Activated CD8-positive, alpha-beta memory T cell treated with anti-CD3 and anti-CD28 coated beads for 36 hours (primary cell): ENCODE measurements around the gene KLHL15. TPM values are rescaled to one million over a fixed set of nuclear protein-coding genes. Genes with fewer than 3 reads are reported as not detected.
"Not testable (repeated sequence)": the region's sequence is repeated elsewhere in the genome, so short reads cannot be mapped to it uniquely, and the experiment has no call there.

ENCODE experiments used
- CTCF ChIA-PET: fragments of 350-600 bp; sonication (Branson Sonifier 250); formaldehyde crosslinking; loops from one replicate; lab custom pipeline; 2021; ENCODE audit warnings: antibody characterized with exemption; lab: Charles Lee
- POLR2A ChIA-PET: fragments of 350-600 bp; sonication (Branson Sonifier 250); formaldehyde crosslinking; loops from one replicate; lab custom pipeline; 2021; ENCODE audit warnings: antibody characterized with exemption; lab: Charles Lee
- total RNA-seq, 2 experiments: library from RNA; stranded (reverse); gene quantifications; one replicate each; pipeline ENCODE4 v1.2.3, GENCODE V29; 2021

The KLHL15 gene, protein sequence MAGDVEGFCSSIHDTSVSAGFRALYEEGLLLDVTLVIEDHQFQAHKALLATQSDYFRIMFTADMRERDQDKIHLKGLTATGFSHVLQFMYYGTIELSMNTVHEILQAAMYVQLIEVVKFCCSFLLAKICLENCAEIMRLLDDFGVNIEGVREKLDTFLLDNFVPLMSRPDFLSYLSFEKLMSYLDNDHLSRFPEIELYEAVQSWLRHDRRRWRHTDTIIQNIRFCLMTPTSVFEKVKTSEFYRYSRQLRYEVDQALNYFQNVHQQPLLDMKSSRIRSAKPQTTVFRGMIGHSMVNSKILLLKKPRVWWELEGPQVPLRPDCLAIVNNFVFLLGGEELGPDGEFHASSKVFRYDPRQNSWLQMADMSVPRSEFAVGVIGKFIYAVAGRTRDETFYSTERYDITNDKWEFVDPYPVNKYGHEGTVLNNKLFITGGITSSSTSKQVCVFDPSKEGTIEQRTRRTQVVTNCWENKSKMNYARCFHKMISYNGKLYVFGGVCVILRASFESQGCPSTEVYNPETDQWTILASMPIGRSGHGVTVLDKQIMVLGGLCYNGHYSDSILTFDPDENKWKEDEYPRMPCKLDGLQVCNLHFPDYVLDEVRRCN
- 1 to 10 TPM; 8.4 to 8.9 TPM for total RNA-seq

DNA sequence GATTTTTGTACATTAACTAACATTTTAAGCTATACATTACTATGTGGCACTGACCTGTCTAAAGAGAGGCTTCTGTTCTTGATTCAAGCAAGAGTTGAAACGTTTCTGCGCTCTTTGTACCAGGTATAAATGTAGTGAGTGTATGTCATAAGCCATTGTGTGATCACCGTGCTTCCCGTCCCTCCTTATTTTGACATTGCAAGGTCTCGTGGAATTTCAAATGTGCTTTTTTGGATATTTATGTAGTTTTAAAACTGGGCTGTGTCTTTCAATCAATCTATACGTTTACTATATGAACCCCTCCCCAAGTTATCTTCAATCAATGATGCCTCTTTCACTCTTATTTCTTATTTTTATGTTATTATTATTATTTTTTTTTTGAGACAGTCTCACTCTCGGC is at the start of gene KLHL15:
KLHL15 (minus strand) TSS at position 101 of the 400 bp plus-strand sequence. CDS start 20,493 bp downstream, outside the sequence.
- ChIA-PET CTCF (interaction anchor here (0.6 to 0.9 kb wide), 2 partner anchors 27 to 670 kb away, joined by 3 to 4 read pairs; no protein-coding TSS in a partner anchor), POLR2A (no interaction called here)

DNA sequence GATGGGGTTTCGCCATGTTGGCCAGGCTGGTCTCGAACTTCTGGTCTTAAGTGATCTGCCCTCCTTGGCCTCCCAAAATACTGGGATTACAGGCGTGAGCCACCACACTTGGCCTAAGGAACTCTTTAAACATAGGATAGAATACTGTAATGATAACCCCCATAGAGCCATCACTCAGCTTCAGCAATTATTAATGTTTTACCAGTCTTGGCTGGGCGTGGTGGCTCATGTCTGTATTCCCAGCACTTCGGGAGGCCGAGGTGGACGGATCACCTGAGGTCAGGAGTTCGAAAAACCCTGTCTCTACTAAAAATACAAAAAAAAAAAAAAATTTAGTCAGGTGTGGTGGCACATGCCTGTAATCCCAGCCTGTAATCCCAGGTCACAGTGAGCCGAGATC is 42.9 kb upstream of the KLHL15 start:
- POLR2A ChIA-PET: no interaction called here
- CTCF ChIA-PET: interaction anchor here (0.7 kb wide), 1 partner anchor 151 kb away, joined by 4 read pairs; no protein-coding TSS in a partner anchor

DNA sequence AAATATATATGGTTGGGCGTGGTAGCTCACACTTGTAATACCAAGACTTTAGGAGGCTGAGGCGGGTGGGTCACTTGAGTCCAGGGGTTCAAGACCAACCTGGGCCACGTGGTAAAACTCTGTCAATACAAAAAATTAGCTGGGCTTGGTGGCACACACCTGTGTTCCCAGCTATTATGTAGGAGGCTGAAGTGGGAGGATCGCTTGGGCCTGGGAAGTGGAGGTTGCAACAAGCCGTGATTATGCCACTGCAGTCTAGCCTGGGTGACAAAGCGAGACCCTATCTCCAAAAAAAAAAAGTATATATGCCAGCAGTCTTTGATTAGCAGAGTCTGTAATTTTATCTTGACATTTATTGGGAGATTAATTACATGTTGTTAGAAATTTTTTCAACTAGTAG is 36.5 kb upstream of the KLHL15 start:
- ChIA-PET CTCF (no interaction called here), POLR2A (no interaction called here)

DNA sequence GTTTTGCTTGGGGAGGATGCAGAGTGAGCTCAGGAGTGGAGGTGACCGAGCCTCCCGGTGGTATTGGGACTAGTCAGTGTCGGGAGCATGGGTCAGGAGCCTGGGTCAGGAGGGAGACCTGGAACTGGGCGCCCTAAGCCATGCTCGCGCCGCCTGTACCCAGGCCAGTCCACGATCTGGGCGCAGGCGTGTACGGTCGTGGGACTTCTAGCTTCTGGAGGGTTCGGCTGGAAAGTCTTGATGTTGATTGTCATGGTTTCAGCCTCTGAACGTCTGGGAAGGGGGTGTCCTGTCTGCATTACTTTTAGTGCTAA is 28.0 kb upstream of the KLHL15 start:
- POLR2A ChIA-PET: interaction anchor here (1.0 to 2.1 kb wide), 3 partner anchors 29 to 147 kb away, joined by 3 to 19 read pairs (median 10); partner anchors contain the start of genes APOO and CXorf58

DNA sequence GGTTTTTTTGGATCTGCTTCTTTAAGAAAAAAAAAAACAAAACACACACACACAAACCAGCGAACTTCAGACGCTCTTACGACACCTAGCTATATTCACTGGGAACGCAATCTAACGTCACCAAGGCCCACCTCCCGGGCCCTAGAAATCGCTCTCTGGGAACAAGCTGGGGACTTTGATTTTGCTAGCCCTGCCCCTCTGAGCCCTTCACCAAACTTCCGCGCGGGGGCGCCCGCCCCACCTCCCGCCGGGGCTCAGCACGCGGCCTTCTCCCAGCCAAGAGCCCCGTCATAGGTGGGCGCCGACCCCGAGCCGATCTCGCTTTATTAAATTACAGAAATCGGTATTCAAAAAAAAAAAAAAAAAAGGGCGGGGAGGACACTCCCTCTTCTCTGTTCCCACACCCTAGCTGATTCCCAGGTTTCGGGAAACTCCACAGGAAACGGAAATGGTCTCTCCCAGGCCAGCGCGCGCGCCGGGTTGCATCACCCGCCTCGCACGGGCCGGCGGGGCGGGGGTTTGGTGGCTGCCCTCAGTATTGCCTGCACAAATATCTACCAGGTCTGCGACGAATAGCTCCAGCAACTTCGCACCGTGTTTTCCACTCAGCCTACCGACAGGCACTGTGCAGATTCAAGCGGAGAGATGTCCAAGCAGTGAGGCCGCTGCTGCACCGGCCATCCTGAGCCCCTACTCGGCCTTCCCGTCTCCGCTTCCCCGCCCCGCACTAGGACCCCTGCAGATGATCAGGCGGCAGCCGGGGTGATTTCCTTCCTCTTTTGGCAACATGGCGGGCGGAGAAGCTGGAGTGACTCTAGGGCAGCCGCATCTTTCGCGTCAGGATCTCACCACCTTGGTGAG is 27.4 kb upstream of the KLHL15 start, which contains the start of gene EIF2S3:
EIF2S3 (plus strand) TSS at position 775 of the 861 bp plus-strand sequence; CDS start at position 788, 13 bp downstream.
- ChIA-PET POLR2A (interaction anchor here (0.7 to 2.1 kb wide), 7 partner anchors 29 to 271 kb away, joined by 3 to 19 read pairs (median 4); partner anchors contain the start of genes APOO, CXorf58 and SAT1), CTCF (interaction anchor here (0.7 to 2.8 kb wide), 10 partner anchors 25 to 192 kb away, joined by 3 to 31 read pairs (median 4); partner anchors contain the start of genes APOO, CXorf58 and KLHL15)

More for the DNA sequence above, 28.0 kb upstream of the KLHL15 start:
- CTCF ChIA-PET: interaction anchor here (0.7 to 2.8 kb wide), 7 partner anchors 30 to 192 kb away, joined by 3 to 31 read pairs (median 4); partner anchors contain the start of genes APOO and CXorf58

DNA sequence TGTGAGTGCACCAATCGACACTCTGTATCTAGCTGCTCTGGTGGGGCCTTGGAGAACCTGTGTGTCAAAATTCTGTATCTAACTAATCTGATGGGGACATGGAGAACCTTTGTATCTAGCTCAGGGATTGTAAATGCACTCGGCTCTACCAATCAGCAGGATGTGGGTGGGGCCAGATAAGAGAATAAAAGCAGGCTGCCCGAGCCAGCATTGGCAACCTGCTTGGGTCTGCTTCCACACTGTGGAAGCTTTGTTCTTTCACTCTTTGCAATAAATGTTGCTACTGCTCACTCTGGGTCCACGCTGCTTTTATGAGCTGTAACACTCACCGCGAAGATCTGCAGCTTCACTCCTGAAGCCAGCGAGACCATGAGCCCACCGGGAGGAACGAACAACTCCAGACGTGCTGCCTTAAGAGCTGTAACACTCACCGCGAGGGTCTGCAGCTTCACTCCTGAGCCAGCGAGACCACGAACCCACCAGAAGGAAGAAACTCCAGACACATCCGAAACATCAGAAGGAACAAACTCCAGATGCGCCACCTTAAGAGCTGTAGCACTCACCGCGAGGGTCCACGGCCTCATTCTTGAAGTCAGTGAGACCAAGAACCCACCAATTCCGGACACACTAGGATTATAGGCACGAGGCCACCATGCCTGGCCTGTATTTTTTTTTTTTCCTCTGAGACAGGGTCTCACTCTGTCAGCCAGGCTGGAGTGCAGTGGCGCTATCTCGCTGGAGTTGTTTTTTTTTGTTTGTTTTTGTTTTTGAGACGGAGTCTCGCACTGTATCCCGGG is 23.7 kb upstream of the KLHL15 start:
- POLR2A ChIA-PET, CTCF ChIA-PET: not testable (repeated sequence)

DNA sequence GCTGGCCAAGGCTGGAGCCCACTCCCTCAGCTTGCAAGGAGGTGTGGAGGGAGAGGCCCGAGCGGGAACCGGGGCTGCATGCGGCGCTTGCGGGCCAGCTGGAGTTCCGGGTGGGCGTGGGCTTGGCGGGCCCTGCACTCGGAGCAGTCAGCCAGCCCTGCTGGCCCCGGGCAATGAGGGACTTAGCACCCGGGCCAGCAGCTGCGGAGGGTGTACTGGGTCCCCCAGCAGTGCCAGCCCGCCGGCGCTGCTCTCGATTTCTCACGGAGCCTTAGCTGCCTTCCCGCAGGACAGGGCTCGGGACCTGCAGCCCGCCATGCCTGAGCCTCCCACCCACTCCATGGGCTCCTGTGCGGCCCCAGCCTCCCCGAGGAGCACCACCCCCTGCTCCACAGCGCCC is 22.7 kb upstream of the KLHL15 start:
- CTCF ChIA-PET, POLR2A ChIA-PET: not testable (repeated sequence)

DNA sequence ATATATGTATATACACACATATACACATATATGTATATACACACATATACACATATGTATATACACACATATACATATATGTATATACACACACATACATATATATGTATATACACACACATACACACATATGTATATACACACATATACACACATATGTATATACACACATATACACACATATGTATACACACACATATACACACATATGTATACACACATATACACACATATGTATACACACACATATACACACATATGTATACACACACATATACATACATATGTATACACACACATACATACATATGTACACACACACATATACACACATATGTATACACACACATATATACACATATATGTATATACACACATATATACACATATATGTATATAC is 19.1 kb upstream of the KLHL15 start:
- CTCF ChIA-PET, POLR2A ChIA-PET: not testable (repeated sequence)

DNA sequence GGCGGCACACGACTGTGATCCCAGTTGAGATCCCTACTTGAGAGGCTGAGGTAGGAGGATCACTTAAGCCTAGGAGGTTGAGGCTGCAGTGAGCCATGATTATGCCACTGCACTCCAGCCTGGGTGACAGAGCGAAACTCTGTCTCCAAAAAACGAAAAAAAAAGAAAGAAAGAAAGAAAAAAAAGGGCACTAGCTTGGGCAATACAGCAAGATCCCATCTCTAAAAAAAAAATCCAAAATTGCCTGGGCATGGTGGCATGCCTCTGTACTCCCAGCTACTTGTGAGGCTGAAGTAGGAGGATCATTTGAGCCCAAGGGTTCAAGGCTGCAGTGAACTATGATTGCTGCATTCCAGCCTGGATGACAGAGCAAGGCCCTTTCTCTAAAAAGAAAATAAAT is 10.7 kb upstream of the KLHL15 start:
- CTCF ChIA-PET: interaction anchor here (0.7 kb wide), 1 partner anchor 323 kb away, joined by 3 read pairs; no protein-coding TSS in a partner anchor
- POLR2A ChIA-PET: no interaction called here

DNA sequence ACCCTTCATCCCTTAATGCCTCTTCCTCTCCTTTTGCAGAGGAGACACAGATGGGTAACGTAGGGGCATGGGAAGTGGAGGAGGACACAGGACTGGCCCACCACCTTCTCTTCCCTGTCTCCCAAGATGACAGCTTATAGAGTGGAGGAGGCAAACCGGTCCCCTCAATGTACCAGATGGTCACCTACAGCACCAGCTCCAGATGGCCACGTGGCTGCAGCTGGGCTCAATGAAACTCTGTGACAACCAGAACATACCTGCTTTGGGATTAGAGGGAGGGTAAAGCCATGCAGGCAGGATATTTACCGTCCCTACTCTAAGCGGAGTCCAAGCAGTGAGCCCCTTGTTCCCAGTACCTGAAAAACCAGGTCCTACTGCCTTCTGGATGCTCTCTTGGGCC is 7.5 kb upstream of the KLHL15 start:
- POLR2A ChIA-PET: no interaction called here
- CTCF ChIA-PET: no interaction called here

DNA sequence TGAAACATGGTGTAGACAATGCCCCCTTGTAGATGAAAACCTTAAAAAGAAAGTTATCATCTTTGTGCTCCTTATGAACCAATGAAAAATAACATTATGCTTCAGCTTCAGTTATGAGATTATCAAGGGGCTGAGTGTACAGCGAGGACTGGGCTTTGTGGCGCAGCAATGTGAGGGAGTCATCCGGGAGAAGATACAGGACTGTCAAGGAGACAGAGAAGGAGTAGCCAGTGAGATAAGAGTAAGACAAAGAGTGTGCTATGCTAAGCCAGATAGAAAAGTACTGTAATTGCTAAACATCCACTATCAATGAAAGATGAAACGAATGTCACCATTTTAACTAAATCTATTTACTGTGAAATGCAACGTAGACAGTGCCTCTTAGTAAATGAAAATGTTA is 3.6 kb upstream of the KLHL15 start:
- POLR2A ChIA-PET: no interaction called here
- CTCF ChIA-PET: no interaction called here

DNA sequence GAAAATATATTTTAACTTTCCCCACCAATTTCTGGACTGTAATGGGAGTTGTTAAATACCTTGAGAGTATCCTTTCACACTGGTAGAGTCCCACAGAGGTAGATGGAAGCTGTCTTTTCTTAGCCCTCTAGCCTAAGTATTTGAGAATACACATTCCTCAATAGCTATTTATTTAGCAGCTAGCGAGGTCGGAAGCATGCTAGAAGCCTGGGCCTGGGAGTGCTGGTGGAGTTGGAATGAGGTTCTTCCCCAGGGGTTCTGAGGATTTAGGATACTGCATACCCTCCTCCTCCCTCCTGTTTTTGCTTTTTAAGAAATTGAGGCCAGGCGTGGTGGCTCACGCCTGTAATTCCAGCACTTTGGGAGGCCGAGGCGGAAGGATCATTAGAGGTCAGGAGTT is 999 bp upstream of the KLHL15 start:
- CTCF ChIA-PET: no interaction called here
- POLR2A ChIA-PET: no interaction called here

DNA sequence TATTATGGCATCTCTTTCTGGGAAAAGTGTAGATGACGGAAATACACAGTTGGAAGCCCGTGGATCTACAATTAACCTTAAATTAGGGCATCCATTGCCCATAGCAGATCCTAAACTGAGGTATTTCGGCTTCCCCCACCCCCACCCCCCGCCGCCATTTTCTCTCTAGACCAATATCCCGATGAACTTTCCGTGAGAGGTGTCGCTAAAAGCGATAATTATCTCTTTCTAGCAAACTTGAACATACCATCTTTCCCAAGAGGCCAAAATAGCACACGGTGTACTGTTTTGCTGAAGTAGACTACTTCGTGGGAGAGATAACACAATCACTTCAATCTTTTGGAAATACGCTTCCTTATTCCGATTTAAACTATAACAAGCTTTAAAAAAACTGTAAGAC is 554 bp downstream of the KLHL15 start:
- ChIA-PET CTCF (interaction anchor here (0.9 to 1.5 kb wide), 3 partner anchors 28 to 123 kb away, joined by 3 to 6 read pairs (median 4); partner anchors contain the start of gene ZFX), POLR2A (interaction anchor here (1.2 to 1.7 kb wide), 5 partner anchors 28 to 359 kb away, joined by 3 to 19 read pairs (median 4); partner anchors contain the start of genes EIF2S3, PRDX4 and SAT1)

DNA sequence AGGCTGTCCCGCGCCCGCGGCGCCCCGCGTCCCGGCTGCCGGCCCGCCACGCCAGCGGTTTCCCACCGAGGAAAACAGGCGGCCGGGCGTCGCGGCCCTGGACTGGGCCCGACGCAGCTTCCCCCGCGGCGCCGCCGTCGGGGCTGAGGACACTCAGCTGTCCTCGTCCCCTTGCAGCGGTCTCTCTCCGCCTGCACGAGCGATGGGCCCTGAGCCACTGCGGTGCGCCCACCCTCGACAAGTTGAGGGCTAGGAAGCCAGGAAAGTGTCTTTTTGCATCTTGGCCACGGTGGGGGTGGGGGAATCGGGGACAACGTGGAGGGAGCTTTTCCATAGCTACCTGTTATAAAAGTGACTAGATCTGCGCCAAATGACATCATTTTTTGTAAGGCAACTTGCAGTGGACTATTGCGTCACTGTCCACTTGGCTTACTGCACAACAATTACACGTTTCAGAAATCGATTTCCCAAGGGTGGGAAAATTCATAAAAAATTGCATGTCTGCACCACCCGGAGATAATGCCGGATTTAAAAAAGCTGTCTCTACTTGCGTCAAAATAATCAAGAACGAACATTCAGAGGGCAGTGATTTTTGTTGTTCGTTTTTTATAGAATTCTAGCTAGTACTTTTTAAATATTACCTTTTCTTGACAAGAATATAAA is 1.1 kb downstream of the KLHL15 start:
- CTCF ChIA-PET: interaction anchor here (0.5 to 1.5 kb wide), 4 partner anchors 28 to 124 kb away, joined by 3 to 10 read pairs (median 4); partner anchors contain the start of genes EIF2S3 and ZFX
- POLR2A ChIA-PET: interaction anchor here (1.2 to 1.7 kb wide), 5 partner anchors 28 to 359 kb away, joined by 3 to 19 read pairs (median 4); partner anchors contain the start of genes EIF2S3, PRDX4 and SAT1

DNA sequence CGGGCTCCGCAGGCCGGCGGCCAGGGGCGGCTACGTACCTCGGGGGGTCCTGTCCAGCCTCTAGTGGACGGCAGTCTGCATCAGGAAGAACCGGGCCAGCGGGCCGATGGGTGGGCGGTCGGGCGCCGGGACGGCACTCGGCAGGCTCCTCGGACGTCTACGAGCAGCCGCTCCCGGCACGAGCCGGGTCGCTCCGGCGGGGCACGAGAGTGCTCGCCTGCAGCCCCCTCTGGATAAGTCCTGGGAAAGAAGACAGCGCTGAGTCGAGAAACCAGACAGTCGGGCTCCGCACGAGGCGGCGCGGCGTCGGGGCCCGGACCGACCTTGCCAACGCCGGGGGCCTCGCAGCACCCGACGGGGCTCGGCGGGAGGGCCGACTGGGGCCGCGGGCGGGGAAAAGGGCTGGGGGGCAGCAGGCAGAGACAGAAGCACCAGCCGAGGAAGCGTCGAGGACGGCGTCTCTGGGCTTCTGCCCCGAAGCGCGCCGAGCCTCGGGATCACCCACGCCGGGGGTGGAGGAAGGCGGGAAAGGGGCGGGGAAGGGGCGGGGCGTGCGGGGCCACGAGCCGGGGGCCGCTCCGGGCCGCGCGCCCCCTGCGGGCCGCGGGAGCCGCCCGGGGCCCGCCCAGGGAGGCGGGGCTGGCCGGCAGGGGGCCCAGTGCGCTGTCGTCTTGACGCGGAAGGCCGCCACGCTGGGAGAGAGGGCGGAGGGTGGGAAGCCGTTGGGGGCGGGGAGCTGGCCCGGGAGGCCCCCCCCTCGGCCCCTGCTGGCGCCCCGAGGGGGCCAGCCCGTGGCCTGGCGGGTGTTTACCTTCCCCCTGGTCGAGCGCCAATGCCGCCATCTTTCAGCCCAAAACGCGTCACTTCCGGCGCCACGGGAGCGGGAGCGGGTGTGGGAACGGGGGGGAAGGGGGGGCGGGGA is 1.9 kb downstream of the KLHL15 start:
- ChIA-PET POLR2A (interaction anchor here (0.7 to 1.7 kb wide), 6 partner anchors 29 to 358 kb away, joined by 3 to 19 read pairs (median 4); partner anchors contain the start of genes EIF2S3, PRDX4 and SAT1), CTCF (interaction anchor here (0.5 to 1.5 kb wide), 3 partner anchors 29 to 117 kb away, joined by 3 to 10 read pairs (median 6); partner anchors contain the start of gene EIF2S3)
